ENCODE results near the gene ITGB1BP2. TPM values are rescaled to one million over a fixed set of nuclear protein-coding genes. Genes with fewer than 3 reads are reported as not detected.

ITGB1BP2 gene
- total and polyA plus RNA-seq, 2 donors (not counting 3 experiments of a cell fraction or from before 2014, with no cell fraction given) = 1.8 to 4.6 TPM

- H3K4me1 ChIP-seq (ENCODE audit: control insufficient read depth, extremely low read depth, insufficient read depth, low read length) = peaks cover 8% of the 10 kb centered on the region
- no peaks in the 10 kb centered on the region for H3K9me3 ChIP-seq (replicated peaks; ENCODE audit: control insufficient read depth, insufficient read depth, low read length)
- H4K20me1 ChIP-seq (replicated peaks; ENCODE audit: control insufficient read depth, extremely low read depth, insufficient read depth, low read length) = no peaks in the 10 kb centered on the region
- BruUV-seq (replicated peaks) = no TSS peak
- no peaks in the 10 kb centered on the region for H3K9me1 ChIP-seq (replicated peaks; ENCODE audit: control insufficient read depth, extremely low read depth, insufficient read depth, low read length)
- peaks cover 0 to 24% of the 10 kb centered on the region in 2 experiments for H3K36me3 ChIP-seq (ENCODE audit: control insufficient read depth in 2 of 2, extremely low read depth in 1 of 2, insufficient read depth in 2 of 2, low read length in 2 of 2)
- DNase-seq (ENCODE audit: low read depth, low spot score) (no peak), FAIRE-seq (no peak)
- H3K4me2 ChIP-seq (ENCODE audit: insufficient read depth, low read length) = no peak overlapping the region
- dilution Hi-C loops (cut with MboI; ENCODE audit: extremely low pct_ligation_motif_present, low sequenced_read_pairs) (no loop called here), intact Hi-C loops (cut with micrococcal nuclease) (no loop called here)
- no peaks in the 10 kb centered on the region for H3K27me3 ChIP-seq (ENCODE audit: control insufficient read depth in 2 of 2, insufficient read depth in 2 of 2, low read length in 2 of 2)
- no peak overlapping the region for H2AFZ ChIP-seq (ENCODE audit: low read depth, low read length)
- POLR2A ChIA-PET = interaction anchor here (0.5 kb wide), 1 partner anchor 172 kb away, joined by 3 read pairs; no protein-coding TSS in a partner anchor
- H3K27ac ChIP-seq (ENCODE audit: insufficient read depth, low read depth, low read length) = no peak overlapping the region
- CTCF ChIA-PET = no interaction called here
- H3K9ac ChIP-seq (replicated peaks; ENCODE audit: extremely low read depth, insufficient read depth, low read length) = no peak overlapping the region
- H3K4me3 ChIP-seq (replicated peaks in 1 of 3; ENCODE audit: insufficient read depth in 1 of 3, low read depth in 1 of 3, low read length in 3 of 3) = no peak overlapping the region
- TF ChIP-seq MAX (IDR thresholded peaks at IDR 0.05; ENCODE audit: insufficient read depth, insufficient read length) (no peak), CTCF (IDR thresholded peaks at IDR 0.05; ENCODE audit: extremely low read depth in 1 of 2, insufficient read depth in 1 of 2, low read depth in 1 of 2, low read length in 2 of 2) (no peak), MYC (IDR thresholded peaks at IDR 0.05; ENCODE audit: low read depth, low read length) (no peak), EZH2 (IDR thresholded peaks at IDR 0.05; ENCODE audit: borderline replicate concordance, low read depth, low read length, severe bottlenecking) (no peak), FOS (IDR thresholded peaks at IDR 0.05; ENCODE audit: borderline replicate concordance, insufficient read depth, low read length) (no peak), GATA2 (IDR thresholded peaks at IDR 0.05; ENCODE audit: insufficient read depth, insufficient read length, low read depth, low read length) (no peak), POLR2A (IDR thresholded peaks at IDR 0.05; ENCODE audit: low read depth, low read length) (no peak), POLR2AphosphoS5 (IDR thresholded peaks at IDR 0.05; ENCODE audit: insufficient read depth, low read depth, low read length) (no peak), JUN (IDR thresholded peaks at IDR 0.05; ENCODE audit: borderline replicate concordance, insufficient read depth, insufficient read length, low read depth) (no peak)
- H3K79me2 ChIP-seq (ENCODE audit: control insufficient read depth, insufficient read depth, low read length) = peaks cover 7% of the 10 kb centered on the region
Observed at GRCh38 chrX:71252221-71252620, 49.3 kb upstream of the ITGB1BP2 start.
